Activated CD8-positive, alpha-beta T cell treated with anti-CD3 and anti-CD28 coated beads for 36 hours (primary cell): Measurements from ENCODE around the gene BRPF1. TPM values are rescaled to one million over a fixed set of nuclear protein-coding genes. Genes with fewer than 3 reads are reported as not detected.

Experiments used
- ATAC-seq: fragments of 200-7000 bp; cut with Tn5 transposase; one replicate; pipeline ENCODE4 v1.10.0; 2021; ENCODE audit warnings: mild to moderate bottlenecking, moderate library complexity
- CTCF ChIA-PET: fragments of 350-600 bp; sonication (Branson Sonifier 250); formaldehyde crosslinking; loops from one replicate; lab custom pipeline; 2021; ENCODE audit warnings: antibody characterized with exemption; lab: Charles Lee
- POLR2A ChIA-PET: fragments of 350-600 bp; sonication (Branson Sonifier 250); formaldehyde crosslinking; loops from one replicate; lab custom pipeline; 2021; ENCODE audit warnings: antibody characterized with exemption; lab: Charles Lee
- DNase-seq: peaks from one replicate; pipeline ENCODE4 v3.0.0-alpha.2; 2020
- H3K27ac Mint-ChIP-seq: one replicate; pipeline ENCODE4 v1.8.0; 2021; ENCODE audit warnings: mild to moderate bottlenecking, mixed read lengths
- H3K27me3 Mint-ChIP-seq: one replicate; pipeline ENCODE4 v1.8.0; 2021; ENCODE audit warnings: mixed read lengths
- H3K36me3 Mint-ChIP-seq: one replicate; pipeline ENCODE4 v1.8.0; 2021; ENCODE audit warnings: low read depth, mixed read lengths
- H3K4me1 Mint-ChIP-seq: one replicate; pipeline ENCODE4 v1.8.0; 2021; ENCODE audit warnings: low read depth, mixed read lengths
- H3K4me3 Mint-ChIP-seq: one replicate; pipeline ENCODE4 v1.8.0; 2021; ENCODE audit warnings: mild to moderate bottlenecking, moderate library complexity, mixed read lengths
- H3K9me3 Mint-ChIP-seq: one replicate; pipeline ENCODE4 v1.8.0; 2021; ENCODE audit warnings: mixed read lengths
- CTCF ChIP-seq: fragments of 200-600 bp; IDR thresholded peaks from one replicate; pipeline ENCODE4 v1.8.0; 2022; ENCODE audit warnings: antibody characterized with exemption, mild to moderate bottlenecking
- intact Hi-C: fragments of 100-400 bp; cut with micrococcal nuclease; formaldehyde crosslinking; loops from one replicate; pipeline ENCODE4 v1.10.0; 2022
- total RNA-seq, 2 experiments: library from RNA; stranded (reverse); gene quantifications; one replicate each; pipeline ENCODE4 v1.2.3, GENCODE V29; 2021

BRPF1 gene
- total RNA-seq, 2 experiments from 2014 or later = 28.2 to 32.3 TPM

GRCh38 chr3:9783954-9784353 is 52.4 kb downstream of the BRPF1 start:
- Mint-ChIP-seq H3K9me3 (no peaks in the 10 kb centered on the region), H3K4me3 (no peak overlapping the region), H3K4me1 (peaks cover 53% of the 10 kb centered on the region), H3K36me3 (peaks cover 62% of the 10 kb centered on the region), H3K27ac (no peak overlapping the region), H3K27me3 (no peaks in the 10 kb centered on the region)
- no peak for ATAC-seq
- ChIA-PET POLR2A (interaction anchor here (1.0 to 1.6 kb wide), 2 partner anchors 13 to 47 kb away, joined by 3 to 4 read pairs; no protein-coding TSS in a partner anchor), CTCF (interaction anchor here (0.9 kb wide), 1 partner anchor 162 kb away, joined by 3 read pairs; no protein-coding TSS in a partner anchor)
- no peak for DNase-seq
- no peak for TF ChIP-seq CTCF
- intact Hi-C loops = no loop called here

GRCh38 chr3:9784965-9785364 is 53.4 kb downstream of the BRPF1 start:
- Mint-ChIP-seq H3K36me3 (peaks cover 68% of the 10 kb centered on the region), H3K27ac (no peak overlapping the region), H3K27me3 (no peaks in the 10 kb centered on the region), H3K4me1 (peaks cover 51% of the 10 kb centered on the region), H3K9me3 (no peaks in the 10 kb centered on the region), H3K4me3 (no peak overlapping the region)
- DNase-seq (no peak), ATAC-seq (no peak)
- ChIA-PET POLR2A (interaction anchor here (1.6 kb wide), 1 partner anchor 48 kb away, joined by 4 read pairs; no protein-coding TSS in a partner anchor), CTCF (no interaction called here)
- TF ChIP-seq CTCF = no peak
- intact Hi-C loops = no loop called here

DNA sequence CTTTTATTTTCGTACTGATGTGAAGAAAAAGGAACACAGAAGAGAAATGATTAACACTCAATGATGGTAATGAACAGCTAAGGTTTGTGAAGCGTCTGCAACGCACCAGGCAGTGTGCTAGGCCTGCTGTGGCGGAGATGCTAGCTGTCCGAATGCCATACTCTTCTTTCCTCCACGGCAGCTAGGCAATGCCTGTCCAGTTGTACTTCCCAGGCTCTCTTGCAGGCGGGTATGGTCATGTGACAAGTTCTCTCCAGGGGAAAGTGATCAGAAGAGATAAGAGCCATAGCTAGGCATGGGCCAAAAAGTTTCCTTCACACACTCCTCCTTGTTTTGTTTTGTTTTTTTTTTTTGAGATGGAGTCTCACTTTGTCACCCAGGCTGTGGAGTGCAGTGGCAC is 54.1 kb downstream of the BRPF1 start:
- no peak for TF ChIP-seq CTCF
- no peak for DNase-seq
- ChIA-PET CTCF (interaction anchor here (1.0 kb wide), 2 partner anchors 36 to 58 kb away, joined by 3 read pairs; partner anchors contain the start of gene OGG1), POLR2A (interaction anchor here (1.2 to 1.6 kb wide), 4 partner anchors 8 to 55 kb away, joined by 3 to 8 read pairs (median 4); partner anchors contain the start of genes BRPF1 and CAMK1)
- Mint-ChIP-seq H3K4me3 (no peak overlapping the region), H3K27me3 (no peaks in the 10 kb centered on the region), H3K4me1 (peaks cover 51% of the 10 kb centered on the region), H3K36me3 (peaks cover 68% of the 10 kb centered on the region), H3K9me3 (no peaks in the 10 kb centered on the region), H3K27ac (no peak overlapping the region)
- no peak for ATAC-seq
- intact Hi-C loops = no loop called here

GRCh38 chr3:9786209-9786739 is 54.7 kb downstream of the BRPF1 start:
- POLR2A ChIA-PET = interaction anchor here (1.2 to 1.4 kb wide), 3 partner anchors 8 to 55 kb away, joined by 3 to 8 read pairs (median 4); partner anchors contain the start of genes BRPF1 and CAMK1
- H3K4me1 Mint-ChIP-seq = peaks cover 51% of the 10 kb centered on the region
- peak overlapping the region; percentile 92 for H3K27ac Mint-ChIP-seq
- H3K4me3 Mint-ChIP-seq = no peak overlapping the region
- CTCF ChIA-PET = interaction anchor here (0.5 to 1.0 kb wide), 5 partner anchors 11 to 59 kb away, joined by 3 to 5 read pairs (median 3); partner anchors contain the start of gene OGG1
- H3K36me3 Mint-ChIP-seq = peaks cover 68% of the 10 kb centered on the region
- no peak for ATAC-seq
- no peak for TF ChIP-seq CTCF
- H3K9me3 Mint-ChIP-seq = no peaks in the 10 kb centered on the region
- no peaks in the 10 kb centered on the region for H3K27me3 Mint-ChIP-seq
- DNase-seq = no peak
- intact Hi-C loops = no loop called here
